IPS-18c (cell line): Measurements from ENCODE around the gene PPP1R17.

Experiments
- H3K4me3 ChIP-seq: 2 replicates; pipeline ENCODE4 v1.7.0; 2013; ENCODE audit warnings: low read depth, mild to moderate bottlenecking, low read length, moderate library complexity; ENCODE audit not compliant: insufficient read depth
- H3K9me3 ChIP-seq: one replicate; pipeline ENCODE4 v1.6.1; 2013; ENCODE audit warnings: mild to moderate bottlenecking, low read length, moderate library complexity; ENCODE audit not compliant: control insufficient read depth, insufficient read depth

PPP1R17 gene

DNA sequence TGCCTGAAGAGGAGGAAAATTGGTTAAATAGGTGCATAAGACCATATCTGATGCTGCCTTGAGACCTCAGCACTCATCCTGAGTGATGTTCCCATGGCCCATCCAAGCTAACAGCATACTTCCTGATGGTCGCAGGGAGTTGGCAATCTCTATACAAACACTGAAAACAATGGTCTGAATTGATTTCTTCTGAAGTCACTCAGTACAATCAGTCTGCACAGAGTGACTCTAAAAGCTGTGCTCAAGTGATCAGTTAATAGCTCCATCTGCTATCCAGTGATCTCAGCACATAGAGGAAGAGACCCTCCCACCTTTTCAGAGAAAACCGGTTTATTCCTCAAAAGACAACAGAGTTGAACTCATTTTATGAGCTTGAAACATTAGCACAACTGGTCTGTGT lies 3.9 kb downstream of the PPP1R17 start:
- Histone ChIP-seq H3K9me3 (no peaks in the 10 kb centered on the region), H3K4me3 (no peak overlapping the region)

DNA sequence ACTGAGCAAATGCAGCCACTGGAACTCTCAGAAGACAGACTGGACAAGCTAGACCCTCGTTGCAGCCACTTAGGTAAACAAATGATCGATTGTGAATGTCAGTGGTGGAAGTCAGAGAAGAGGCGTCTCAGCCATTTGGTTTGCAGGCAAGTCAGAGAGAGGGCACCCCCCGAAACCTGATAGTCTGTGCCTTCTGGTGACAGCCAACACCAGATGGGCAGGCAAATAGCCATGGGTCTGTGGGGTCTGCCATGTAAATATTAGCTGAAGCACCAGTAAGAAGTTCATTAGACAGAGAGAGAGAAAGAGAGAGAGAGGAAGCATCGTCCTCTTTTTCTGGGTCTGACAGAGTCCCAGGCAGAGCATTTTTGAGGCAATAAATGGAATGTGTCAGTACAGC lies 5.4 kb downstream of the PPP1R17 start:
- no peaks in the 10 kb centered on the region for H3K9me3 ChIP-seq

DNA sequence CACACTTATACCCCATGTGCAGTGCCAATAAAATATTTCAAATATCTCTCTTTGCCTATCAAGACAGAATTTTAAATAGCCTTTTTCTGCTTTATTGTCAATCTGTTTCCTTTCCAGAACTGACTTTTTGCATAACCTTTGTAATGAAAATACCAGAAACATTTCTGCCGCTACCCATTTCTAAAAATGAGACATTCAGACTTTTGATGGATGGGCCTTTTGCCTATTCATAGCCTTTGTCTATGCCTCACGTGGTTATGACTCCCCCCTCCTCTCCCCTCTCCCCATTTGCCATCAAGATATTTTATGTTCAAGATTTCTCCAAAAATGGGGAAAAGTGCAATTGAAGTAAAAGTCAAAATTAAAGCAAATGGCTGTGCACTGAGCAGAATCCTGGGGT lies 5.9 kb downstream of the PPP1R17 start:
- no peaks in the 10 kb centered on the region for H3K9me3 ChIP-seq
- no peak overlapping the region for H3K4me3 ChIP-seq

More for the DNA sequence above, 5.4 kb downstream of the PPP1R17 start:
- H3K4me3 ChIP-seq: no peak overlapping the region

DNA sequence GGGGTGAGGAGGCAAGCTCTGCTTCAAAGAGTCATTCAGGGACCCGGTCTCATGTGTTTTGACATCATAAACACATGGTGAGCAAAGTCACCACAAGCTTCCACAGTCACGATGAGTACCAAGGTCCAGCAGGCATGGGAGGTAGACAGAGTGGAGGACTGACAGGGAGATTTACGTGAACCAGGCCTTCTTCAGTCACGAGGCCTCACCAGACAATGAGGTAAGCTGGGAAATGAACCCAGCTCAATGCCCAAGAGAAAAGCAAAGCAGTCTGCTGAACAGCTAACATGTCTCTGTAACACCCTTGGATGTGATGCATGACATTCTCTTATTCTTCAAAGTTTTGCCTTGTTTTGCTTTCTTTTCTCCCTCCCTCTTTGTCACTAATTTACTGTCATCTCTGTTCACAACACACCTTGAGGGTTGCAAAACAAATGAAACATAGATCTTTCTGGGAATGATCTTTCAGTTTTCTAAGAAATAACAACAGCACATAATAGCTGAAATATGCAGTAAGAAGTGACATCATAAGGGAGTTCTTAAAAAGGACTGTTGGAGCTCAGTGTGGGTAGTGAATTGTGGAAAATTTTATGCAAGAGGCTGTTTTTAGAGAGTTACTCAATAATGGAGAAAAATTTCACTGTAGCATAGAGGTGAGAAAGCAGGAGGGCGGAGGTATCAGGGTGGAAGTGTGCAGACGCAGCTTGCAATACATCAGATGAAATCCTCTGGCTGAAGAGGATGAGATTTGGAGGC lies 9.0 kb downstream of the PPP1R17 start:
- Histone ChIP-seq H3K9me3 (no peaks in the 10 kb centered on the region), H3K4me3 (no peak overlapping the region)

DNA sequence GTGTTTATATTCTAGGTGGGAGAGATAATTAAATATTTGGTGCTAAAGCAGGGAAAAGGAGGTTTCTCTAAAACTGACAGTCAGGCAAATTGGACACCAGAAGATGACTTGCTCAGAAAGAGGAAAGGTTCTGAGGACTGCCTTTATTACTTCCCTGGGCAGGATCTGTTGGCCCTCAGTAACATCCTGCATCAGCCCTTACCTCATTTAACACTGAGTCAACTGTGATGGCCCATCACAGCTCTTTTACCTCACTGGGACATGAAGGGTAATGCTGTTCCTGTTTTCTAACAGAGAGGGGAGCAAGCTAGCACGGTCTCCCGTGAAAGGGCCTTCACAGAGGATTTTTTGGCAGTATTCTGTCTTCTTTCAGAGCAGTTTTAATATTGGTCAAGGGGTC lies 12.0 kb downstream of the PPP1R17 start:
- no peak overlapping the region for H3K4me3 ChIP-seq
- H3K9me3 ChIP-seq: no peaks in the 10 kb centered on the region

DNA sequence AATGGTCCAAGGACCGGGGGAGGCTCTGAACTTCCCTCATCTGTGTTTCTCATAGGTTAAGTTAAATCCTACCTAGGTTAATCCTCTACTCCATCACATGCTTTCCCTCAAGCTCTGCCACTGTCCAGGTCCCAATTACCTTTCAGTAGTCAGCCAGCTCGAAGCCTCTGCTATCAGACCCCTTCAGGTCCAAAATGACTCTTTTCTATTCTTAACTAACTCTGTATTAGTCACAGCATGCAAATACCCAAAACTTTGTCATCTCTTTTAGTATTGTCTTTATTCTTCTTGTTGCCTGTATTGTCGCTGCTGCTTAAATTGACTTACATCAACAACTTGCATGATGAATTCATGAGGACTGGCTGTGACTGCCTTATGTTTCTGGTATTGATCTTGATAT lies 15.3 kb downstream of the PPP1R17 start:
- Histone ChIP-seq H3K9me3 (no peaks in the 10 kb centered on the region), H3K4me3 (no peak overlapping the region)

DNA sequence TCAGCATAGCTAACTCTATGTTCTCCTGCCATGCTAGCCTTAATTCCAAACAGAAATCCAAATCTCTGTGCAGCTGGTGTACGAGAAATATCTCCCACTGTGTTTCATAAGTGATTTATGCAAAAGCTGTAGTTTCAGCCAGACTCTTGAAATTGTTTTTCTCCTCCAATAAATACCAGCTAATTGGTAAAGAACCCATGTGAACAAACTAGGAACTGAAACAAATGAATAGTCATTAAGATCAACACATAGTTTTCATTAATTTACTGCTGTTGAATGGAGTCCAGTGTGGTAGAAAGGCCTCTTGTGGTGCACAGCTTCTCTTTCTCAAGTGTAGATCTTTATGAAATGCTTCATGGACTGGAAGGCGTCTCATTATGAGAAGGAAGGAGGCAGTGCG lies 18.4 kb downstream of the PPP1R17 start:
- no peak overlapping the region for H3K4me3 ChIP-seq
- no peaks in the 10 kb centered on the region for H3K9me3 ChIP-seq

DNA sequence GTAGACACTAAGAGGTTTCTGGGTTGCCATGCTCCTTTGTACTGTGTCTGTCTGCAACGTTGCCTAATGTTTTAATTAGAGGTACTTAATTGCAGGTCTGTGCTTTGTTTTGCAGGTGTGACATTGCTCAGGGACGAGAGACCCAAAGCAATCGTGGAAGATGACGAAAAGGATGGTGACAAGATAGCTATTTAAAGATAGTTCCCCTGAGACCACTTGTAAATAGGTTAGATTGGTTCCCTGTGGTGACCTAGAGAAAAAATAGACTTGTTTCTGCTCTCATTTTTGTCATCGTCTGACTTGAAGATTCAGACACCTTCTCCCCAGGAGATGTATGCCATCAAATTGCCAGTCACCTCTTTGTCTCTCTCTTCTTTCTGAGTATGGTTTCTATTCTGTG lies 20.1 kb downstream of the PPP1R17 start:
- peaks cover under 1% of the 10 kb centered on the region for H3K9me3 ChIP-seq
- no peak overlapping the region for H3K4me3 ChIP-seq

DNA sequence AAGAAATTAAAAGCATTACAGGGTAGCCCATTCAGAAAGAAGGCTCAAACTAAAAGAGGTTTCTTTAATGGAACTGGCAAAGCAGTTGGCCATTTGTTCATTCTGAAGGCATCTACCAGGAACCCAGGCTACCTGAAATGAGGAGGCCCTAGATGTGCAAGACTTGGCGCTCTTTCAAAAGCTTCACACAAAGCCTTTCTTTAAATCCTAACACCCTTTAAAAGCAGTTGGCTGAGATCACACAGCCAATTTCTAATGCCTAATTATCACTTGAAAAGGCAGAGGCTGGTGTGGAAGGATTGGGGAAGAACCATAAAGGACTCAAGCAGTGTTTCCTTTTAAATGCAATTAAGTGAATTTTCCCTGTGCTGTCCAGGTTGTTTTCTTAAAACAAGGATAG lies 23.2 kb downstream of the PPP1R17 start:
- Histone ChIP-seq H3K9me3 (peaks cover 13% of the 10 kb centered on the region), H3K4me3 (no peak overlapping the region)

DNA sequence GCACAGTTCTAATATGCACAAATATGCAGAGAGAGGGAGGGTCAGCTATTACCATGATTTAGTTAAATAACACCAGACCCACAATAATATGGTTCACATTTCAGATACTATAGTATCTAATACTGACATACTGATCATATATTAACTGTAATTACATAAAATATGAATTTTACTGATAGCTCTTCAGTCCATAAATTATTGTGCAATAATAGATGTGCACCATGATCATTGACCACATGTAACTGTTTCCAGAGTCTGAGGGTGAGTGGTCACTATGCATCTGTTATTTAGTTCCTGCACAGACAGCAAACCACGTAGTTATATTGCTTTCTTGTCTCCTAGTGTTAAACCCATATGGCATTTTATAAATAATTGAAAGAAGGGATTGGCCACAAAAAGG lies 29.3 kb downstream of the PPP1R17 start:
- H3K9me3 ChIP-seq: peaks cover 13% of the 10 kb centered on the region

DNA sequence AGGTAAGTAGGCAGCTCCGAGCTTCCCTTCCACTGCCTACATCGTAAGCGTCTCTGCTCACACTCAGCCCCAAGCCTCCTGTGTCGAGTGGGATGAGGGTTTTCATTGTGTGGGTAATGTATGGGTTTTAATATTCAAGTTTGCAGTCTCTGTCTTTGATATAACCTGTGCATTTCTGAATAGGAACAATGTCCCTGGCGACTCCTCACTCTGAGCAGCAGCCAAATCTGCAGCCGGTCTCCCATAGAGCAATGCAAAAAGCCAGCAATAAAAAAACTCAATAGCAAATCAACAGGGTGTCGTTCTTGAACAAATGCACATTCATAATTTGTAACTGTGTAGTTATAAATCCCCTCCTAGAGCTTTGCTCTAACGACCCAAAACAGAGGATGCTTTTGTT lies 33.4 kb downstream of the PPP1R17 start:
- Histone ChIP-seq H3K9me3 (no peaks in the 10 kb centered on the region), H3K4me3 (no peak overlapping the region)

More for the DNA sequence above, 29.3 kb downstream of the PPP1R17 start:
- H3K4me3 ChIP-seq: no peak overlapping the region

DNA sequence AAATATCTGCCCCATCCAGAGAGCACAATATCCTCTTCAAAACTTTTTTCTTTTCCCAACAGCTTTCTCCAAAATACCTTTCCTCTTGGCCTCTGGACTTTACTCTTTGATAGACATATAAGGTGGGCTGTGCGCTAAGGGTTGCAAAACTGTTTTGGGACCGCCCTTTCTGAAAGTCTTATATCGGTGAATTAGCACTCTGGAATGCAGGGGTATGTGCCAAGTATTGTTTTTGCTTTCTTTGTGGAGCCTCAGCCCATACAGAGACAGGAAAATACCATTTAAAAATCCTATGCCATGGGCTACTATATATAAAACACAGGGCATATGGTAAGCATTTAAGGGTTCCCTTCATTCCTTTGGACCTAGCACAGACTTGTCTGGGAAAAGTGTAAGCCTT lies 37.7 kb downstream of the PPP1R17 start:
- H3K4me3 ChIP-seq: no peak overlapping the region

DNA sequence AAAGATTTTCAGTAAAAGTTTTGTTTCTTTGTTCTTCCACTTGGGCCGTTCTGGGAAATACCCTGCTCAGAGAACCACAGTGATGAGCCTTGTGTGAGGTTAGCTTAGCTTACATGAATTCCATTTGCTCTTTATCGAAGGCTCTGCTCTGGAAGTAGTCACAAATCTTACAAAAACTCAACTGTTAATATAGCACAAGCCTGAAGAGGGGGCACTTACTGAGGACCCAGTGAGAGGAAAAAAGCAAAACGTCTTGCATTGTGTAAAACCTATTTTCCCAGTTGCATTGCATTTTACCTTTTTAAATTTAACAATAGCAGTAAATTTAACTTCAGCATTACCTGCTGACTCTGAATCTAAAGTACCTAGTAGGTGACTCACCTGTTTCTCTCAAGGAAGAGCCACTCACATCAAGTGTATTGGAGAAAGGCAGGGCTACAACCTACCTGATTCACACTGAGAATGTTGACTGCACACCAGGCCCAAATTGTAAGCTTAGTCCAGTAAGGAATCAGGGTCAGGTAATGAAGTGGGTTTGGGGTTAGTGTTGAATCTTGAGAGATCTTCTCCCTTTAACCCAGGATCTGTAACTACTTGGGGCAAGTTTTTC lies 42.3 kb downstream of the PPP1R17 start:
- no peak overlapping the region for H3K4me3 ChIP-seq
- H3K9me3 ChIP-seq: peaks cover 2% of the 10 kb centered on the region

More for the DNA sequence above, 37.7 kb downstream of the PPP1R17 start:
- no peaks in the 10 kb centered on the region for H3K9me3 ChIP-seq

DNA sequence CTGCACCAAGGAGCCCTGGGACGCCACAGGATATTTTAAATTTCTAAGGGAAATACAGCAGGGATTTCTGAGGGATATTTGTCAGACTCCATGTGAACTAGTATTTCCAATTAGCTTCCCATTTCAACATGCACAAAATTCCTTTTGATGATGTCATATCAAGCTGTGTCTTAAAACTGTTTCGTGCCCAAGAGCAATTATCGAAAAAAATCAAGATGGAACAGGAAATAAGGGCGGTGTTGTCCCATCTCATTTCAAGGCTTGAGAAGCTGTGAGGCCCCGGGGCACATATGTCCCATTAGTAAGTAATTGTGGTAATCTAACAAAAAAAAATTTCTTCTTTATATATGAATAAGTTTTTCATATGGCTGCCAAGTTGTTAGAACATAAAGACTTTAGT lies 47.4 kb downstream of the PPP1R17 start:
- Histone ChIP-seq H3K9me3 (peaks cover 2% of the 10 kb centered on the region), H3K4me3 (no peak overlapping the region)

DNA sequence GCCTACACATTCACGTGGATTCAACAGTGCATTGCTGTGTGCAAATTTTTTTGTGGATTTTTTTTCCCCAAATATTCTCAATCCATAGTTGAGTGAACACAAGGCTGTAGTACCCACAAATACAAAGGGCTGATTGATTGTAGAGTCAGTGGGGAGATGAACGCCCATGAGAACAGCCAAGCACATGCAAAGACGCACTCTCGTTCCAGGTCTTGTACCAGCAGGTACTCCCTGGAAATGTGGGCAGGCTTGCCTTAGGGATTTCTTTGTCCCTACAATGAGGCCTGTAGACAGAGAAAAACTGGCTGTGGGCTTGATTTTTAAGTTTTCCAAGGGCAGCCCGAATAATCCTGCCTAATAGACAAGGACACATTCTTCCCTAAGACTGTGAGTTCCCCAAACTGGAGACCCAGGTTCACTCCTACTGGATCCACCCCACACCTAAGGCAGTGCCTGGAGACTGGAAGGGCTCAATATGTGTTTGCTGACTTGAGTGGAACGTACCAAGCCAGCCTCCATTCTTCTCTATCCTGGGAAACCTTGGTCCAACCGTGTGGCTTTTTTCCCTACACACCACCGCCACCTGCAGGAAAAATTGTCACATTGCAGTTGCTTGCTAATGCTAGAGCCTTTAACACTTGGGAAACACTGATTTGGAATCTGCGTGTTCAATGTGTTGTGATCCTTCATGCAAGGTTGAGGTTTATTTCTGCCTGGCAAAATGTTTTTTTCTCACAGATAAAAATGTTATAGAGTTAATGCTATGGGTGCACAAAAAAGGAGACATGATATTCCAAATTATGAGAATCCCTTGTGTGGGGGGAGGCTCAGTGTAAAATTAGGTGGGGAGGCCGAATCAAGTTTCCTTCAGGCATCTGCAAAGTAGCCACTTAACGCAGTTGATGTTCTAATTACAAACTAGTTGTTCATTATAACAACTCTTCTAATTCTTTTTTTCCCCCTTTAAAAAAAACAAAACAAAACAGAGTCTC lies 49.3 kb downstream of the PPP1R17 start:
- H3K9me3 ChIP-seq: no peaks in the 10 kb centered on the region
- no peak overlapping the region for H3K4me3 ChIP-seq

DNA sequence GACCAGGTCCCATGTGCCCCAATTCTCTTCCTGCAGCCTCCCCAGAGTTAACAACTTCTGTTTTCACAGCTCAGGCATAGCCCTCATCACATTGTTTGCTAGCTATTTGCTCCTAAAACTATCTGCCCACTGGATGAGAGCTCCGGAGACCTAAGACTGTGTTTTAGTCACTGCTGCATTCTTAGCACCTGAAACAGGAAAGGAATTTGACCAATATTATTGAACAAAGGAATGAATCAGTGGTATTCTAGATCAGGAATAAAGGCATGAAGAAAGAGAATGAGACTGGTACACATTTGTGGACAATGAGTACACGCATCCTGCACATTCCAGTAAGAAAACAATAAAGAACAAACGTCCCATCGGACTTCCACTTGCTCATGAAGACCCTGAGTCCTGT lies 54.8 kb downstream of the PPP1R17 start:
- no peak overlapping the region for H3K4me3 ChIP-seq
- H3K9me3 ChIP-seq: no peaks in the 10 kb centered on the region

DNA sequence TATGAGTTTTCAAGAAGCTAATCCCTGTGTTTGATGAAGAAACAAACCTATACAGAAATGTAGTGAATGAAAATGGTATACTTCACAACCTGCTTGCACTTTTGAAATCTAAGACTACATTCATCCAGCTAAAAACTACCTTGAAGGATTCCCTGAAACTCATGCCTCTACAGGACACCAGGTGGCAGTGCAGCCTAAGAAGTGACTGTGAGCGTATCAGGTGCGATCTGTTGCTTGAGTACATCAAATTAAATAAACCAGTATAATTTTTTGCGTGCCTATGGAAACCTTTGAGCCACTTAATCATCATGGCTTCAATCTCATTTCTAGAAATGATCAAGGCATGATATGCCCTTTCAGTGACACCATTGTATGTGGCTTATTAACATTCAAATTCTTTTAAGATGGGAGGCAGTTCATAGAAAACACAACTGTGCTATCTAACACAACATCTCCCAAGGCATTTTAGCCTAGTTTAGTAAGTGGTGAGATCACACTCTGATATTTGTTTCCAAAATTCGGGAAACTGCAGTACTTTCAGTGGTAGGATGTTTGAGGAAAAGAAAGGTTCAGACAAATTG lies 57.4 kb downstream of the PPP1R17 start:
- no peak overlapping the region for H3K4me3 ChIP-seq
- no peaks in the 10 kb centered on the region for H3K9me3 ChIP-seq
